HG03135 (cell line): ENCODE data around the gene AP1AR.

ENCODE experiments used
- ATAC-seq: cut with Tn5 transposase; IDR thresholded peaks from one replicate; pipeline ENCODE4 v1.9.1; 2021; ENCODE audit warnings: mild to moderate bottlenecking, moderate library complexity; ENCODE audit not compliant: unreplicated experiment

Gene AP1AR

DNA sequence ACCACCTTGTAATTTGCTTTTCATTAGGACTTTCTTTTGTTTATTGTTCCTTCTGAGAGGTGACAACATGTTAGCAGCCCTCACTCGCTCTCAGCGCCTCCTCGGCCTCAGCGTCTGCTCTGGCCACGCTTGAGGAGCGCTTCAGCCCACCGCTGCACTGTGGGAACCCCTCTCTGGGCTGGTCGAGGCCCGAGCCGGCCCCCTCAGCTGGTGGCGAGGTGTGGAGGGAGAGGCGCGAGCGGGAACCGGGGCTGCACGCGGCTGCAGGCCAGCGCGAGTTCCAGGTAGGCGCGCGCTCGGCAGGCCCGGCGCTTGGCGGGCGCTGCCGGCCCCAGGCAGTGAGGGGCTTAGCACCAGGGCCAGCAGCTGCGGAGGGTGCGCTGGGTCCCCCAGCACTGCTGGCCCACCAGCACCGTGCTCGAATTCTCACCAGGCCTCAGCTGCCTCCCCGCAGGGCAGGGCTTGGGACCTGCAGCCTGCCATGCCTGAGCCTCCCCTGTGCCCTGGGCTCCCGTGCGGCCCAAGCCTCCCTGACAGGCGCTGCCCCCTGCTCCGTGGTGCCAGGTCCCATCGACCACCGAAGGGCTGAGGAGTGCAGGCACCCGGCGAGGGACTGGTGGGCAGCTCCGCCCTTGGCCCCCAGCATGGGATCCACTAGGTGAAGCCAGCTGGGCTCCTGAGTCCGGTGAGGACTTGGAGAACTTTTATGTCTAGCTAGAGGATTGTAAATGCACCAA is 9.2 kb upstream of the AP1AR start:
- no peak for ATAC-seq

DNA sequence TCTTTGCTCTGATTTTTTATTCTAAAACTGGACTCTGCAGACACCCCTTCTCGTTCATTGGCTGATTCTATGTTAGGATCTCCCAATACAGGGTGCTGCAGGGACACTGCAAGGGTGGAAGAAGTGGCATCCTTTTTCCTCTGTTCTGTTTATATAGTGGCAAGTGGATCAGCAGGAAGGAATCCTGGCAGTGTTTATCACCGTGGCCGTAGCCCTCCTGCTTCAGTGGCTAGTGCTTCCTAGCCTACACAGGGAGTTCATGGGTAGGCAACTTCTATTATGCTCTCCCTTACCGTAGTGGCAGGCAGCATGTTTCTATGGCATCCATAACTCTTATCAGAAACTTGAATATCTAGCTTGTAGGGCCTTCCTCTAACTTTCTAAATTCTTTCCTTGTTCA is 6.4 kb upstream of the AP1AR start:
- ATAC-seq, result no peak

GRCh38 chr4:112230879-112231778 is 458 bp upstream of the AP1AR start:
- peak; percentile 81 for ATAC-seq

DNA sequence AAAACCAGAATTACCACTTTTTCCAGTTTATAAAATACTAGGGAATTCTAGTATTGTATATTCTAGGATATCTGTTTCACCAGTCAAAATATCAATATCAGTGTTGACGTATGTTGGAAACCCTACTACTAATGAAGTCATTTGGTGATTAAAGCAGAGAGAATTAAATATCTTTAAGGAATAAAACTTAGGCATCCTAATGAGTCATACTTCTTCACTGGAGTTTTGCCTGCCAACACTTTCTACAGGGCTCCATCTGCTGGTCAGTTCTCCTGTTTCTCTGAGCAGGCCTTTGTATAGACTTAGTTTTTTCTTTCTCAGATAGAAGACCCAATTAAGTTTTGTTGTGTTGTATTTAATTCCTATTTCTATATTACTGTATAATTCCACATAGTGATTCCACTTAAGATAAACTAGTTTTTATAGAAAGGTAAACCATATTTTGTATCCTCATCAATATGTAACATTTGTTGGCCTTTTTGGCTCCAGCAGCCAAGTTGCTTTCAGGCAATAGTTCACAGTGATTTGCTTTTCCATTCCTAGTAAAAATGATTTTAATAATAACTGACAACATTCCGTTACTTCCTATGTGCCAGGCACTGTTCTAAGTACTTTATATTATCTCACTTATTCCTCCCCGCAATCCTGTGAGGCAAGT is 3.5 kb downstream of the AP1AR start:
- ATAC-seq, result no peak

GRCh38 chr4:112236040-112236439 is 4.5 kb downstream of the AP1AR start:
- ATAC-seq, result no peak

DNA sequence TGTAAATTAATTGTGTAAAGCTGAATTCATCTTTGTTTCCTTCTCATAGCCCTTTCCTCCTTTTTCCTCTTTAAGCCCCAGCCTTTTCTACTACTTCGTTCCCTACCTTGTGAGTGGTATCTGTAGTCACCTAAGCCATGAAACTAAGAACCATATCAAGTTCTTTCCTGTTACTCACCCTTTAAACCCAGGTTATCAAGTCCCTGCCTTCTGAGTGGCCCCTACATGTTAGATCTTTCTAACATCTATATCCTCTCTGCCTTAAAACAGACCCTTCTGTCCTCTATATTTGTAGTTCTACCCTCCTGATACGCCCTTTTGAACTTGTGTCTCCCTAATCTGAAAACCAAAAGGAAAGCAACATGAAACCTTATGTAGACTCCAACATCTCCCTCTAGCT is 7.2 kb downstream of the AP1AR start:
- ATAC-seq, result no peak

DNA sequence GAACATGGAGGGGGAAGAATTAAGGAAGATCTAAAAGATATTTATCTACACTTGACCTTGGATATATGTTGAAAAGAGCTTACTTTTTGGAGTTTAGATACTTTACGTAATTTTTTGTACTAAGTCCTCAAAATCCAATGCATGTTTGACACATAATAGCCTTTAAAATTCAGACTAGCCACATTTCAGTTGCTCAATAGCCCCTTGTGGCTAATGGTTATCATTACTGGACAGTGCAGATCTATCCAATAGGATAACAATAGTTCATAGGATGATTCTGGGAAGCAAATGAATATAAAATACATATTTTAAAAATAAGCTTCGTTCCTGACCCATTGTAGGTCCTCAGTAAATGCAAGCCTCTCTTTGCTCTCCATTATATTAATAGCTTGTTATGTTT is 13.8 kb downstream of the AP1AR start:
- no peak for ATAC-seq

DNA sequence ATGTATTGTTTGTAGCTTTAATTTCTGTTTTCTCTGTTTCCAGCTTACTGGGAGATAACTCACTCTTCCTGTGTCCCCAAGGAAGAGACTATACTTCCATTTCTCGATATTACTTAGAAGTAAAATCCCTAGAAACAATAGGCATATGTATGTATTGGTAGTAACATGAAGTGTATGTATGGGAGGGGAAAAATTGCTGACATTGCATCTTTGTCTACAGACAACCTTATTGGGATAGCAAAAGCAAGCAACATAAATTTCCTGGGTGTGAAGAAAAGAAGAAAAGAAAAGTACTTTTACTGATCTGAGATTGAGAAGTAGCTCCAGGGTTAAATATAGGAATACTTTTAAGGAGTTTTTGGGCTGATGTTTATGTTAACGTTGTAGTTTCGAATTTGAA is 15.4 kb downstream of the AP1AR start:
- ATAC-seq, result no peak

DNA sequence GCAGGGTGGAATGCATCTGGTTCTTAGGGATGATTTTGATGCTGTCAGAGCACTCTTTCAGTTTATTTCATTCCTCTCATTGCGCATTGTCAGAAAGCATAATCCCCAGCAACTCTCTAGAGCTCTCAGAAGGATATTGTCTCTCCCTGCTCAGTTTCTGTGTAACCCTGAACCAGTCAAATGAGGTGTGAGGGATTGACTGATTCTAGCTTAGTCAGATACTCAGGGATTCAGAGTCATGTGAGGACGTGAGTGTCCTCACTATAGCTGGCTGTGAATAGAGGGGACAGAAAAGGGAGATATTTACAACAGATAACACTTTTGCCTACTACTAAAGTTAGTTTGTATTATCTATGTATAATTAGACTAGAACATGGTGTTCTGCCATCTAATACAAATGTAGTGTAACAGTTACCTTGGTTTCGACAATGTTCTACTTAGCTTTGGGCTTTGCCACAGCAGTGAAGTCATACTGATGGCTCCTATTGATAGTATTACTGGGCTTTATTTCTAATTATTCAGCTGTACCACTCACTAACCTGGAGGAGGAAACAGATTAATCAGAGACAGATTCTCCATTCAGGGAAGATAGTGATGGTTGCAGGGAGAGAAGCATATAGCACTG is 19.5 kb downstream of the AP1AR start:
- no peak for ATAC-seq

DNA sequence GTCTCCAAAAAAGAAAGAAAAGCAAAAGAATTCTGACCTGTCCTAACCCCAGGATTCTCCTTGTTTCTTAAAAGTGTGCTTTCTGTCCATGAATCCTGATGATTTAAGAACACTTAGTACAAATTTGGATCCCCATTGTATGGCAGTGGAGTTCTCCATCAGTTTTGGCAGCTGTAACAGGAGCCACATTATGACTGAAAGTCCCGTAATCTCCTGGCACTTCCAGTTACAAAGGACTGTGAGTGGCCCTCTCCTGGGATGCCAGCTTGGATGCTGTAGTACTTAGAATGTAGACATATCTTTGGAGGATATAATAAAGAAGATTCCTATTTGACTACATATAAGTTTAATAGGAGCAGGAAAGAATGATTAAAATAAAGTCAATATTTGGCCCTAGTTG is 20.6 kb downstream of the AP1AR start:
- no peak for ATAC-seq

DNA sequence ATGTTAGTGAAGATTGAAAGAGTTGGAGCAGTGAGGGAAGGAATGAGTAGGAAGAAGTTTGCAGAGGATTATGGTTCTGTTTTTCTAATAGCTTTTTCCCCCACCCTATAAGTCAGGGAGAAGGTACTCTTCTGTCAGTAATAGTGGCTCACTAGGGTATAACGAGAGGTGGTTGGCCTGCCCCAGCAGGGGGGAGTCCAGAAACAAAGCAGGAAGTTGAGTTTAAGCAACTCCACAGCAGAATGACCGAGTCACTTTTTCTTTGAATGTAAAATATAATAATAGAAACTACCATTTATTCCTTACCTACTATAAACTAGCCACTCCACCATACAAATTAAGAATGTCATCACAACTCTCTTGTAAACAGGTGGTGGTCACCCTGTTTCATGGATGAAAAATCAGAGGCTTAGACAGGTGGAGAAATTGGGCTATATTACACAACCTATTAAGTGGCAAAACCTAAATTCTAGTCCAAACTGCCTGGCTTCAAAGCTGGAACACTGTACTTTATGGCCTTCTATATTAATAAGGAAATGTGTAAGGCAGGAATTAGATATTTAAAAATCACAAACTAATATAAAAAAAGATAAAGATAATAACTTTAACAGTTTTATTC is 21.9 kb downstream of the AP1AR start:
- peak; percentile 80 for ATAC-seq

GRCh38 chr4:112257098-112257497 is 25.5 kb downstream of the AP1AR start:
- ATAC-seq, result no peak

GRCh38 chr4:112266823-112267222 is 35.2 kb downstream of the AP1AR start:
- no peak for ATAC-seq

DNA sequence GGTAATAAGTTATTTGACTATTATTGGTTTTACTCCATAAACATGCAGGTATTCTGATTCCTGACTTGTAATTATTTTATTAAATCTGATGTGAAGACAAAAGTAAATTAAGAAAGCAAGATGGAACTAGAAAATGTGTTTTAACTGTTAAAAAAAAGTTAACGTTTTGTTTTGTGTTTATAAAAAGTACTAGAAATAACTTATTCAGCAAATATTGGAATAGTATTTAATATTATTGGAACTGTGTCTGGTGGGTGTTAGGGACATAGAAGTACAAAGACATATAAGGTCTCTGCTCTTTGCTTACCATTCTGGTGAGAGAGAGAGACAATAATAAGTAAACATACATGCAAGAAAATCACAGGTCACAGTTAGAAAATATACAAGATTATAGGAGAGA is 38.5 kb downstream of the AP1AR start:
- no peak for ATAC-seq

DNA sequence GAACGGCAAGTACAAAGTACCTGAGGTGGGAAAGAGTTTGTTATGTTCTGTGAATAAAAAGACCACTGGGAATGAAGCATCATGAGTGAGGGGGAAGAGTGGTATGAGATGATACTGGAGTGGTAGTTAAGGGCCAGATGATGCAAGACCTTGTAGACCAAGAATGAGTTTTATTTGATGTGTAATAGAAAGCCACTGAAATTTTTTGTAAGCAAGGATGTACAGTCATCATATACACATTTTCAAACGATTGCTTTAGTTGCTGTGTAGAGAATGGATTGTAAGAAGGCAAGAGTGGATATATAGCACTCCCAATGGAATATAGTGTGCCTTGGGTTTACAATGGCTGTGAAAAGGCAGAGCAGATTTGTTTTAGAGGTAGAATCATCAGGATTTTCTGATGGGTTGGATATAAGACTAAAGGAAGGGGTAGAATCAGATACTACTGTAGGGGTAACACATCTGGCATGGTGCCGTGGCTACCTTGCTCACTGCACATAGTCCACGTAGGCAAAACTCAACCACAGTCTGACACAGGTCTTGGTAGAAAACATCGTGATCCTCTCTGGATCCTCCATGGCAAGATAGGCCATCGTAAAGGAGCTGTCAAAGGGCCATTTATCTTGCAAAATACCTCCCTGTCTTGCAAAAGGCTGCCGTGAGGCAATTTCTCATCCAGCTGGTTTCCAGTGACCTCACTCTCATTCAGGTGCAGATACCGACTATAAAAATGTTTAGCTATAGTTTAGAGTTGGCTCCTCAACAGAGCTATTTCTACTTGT is 39.2 kb downstream of the AP1AR start:
- no peak for ATAC-seq

DNA sequence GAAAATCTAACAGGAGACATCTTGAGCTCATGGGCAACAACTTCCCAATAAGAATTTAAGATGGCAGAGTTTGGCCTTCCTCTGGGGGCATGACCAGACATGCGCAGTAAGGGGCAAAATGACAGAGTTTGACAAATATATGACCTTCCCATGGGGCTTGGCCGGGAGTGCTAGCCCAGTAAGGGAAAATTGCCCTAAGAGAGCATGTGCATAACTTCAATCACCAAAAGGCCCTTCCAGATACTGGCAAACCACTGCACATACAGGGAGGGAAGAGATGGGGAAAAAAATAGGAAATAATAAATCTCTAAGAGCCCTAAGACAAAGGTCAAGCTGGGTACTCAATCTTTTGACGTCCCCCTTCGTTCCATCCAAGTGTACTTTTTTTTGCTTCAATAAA is 40.7 kb downstream of the AP1AR start:
- ATAC-seq, result no peak

GRCh38 chr4:112274959-112275358 is 43.4 kb downstream of the AP1AR start:
- no peak for ATAC-seq

DNA sequence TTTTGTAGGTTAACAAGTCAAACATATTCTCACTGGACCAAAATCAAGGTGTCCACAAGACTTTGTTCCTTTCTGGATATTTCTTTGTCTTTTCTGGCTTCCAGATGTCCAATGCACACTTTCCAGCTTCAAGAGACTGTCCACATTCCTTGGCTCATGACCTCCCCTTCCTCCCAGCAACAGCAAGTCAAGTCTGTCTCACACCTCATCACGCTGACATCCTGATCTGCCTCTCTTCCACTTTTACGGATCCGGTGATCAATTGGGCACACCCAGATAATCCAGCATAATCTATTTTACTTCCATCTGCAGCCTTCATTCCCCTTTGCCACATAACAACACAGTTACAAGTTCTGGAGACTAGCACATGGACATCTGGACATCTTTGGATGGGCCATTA is 44.5 kb downstream of the AP1AR start:
- ATAC-seq, result no peak

GRCh38 chr4:112277220-112277619 is 45.6 kb downstream of the AP1AR start:
- ATAC-seq, result no peak
